Posterior cingulate gyrus (tissue), 11 donors: Measurements from ENCODE around the gene PDE4D.

Experiments used
- DNase-seq, 10 donors: peaks; one replicate each; pipeline versions ENCODE4 v3.0.0 to v3.0.0-alpha.2; 2020 to 2021; ENCODE audit warnings: mixed read lengths in 3 of 10
- intact Hi-C: fragments of 100-400 bp; cut with DNase I; formaldehyde crosslinking; loops from one replicate; pipeline ENCODE4 v1.15.1; 2023

The PDE4D gene

GRCh38 chr5:59715228-59715627 is 178.3 kb downstream of the PDE4D start:
- DNase-seq: peak in 1 of 10 donors; percentile 49
- intact Hi-C loops: no loop called here

GRCh38 chr5:59713498-59713844 is 180.1 kb downstream of the PDE4D start:
- intact Hi-C loops: no loop called here
- peak in 1 of 10 donors; percentile 53 for DNase-seq

GRCh38 chr5:59712836-59713497 is 180.6 kb downstream of the PDE4D start:
- intact Hi-C loops: no loop called here
- no peak for DNase-seq

GRCh38 chr5:59711310-59711709 is 182.2 kb downstream of the PDE4D start:
- intact Hi-C loops: no loop called here
- DNase-seq: no peak

- no peak for DNase-seq
- intact Hi-C loops: no loop called here
Measured at GRCh38 chr5:59709846-59710245, 183.7 kb downstream of the PDE4D start.

GRCh38 chr5:59709346-59709821 is 184.1 kb downstream of the PDE4D start:
- intact Hi-C loops: no loop called here
- no peak for DNase-seq

- intact Hi-C loops: no loop called here
- no peak for DNase-seq
Measured at GRCh38 chr5:59704936-59705335, 188.6 kb downstream of the PDE4D start.

GRCh38 chr5:59703789-59704188 is 189.7 kb downstream of the PDE4D start:
- intact Hi-C loops: no loop called here
- DNase-seq: no peak

GRCh38 chr5:59698207-59699178 is 195.0 kb downstream of the PDE4D start:
- DNase-seq: no peak
- intact Hi-C loops: no loop called here

GRCh38 chr5:59694411-59694810 is 199.1 kb downstream of the PDE4D start:
- DNase-seq: no peak
- intact Hi-C loops: no loop called here

- intact Hi-C loops: no loop called here
Measured at GRCh38 chr5:59693492-59694309, 199.8 kb downstream of the PDE4D start.

GRCh38 chr5:59685793-59686192 is 207.7 kb downstream of the PDE4D start:
- no peak for DNase-seq

More at GRCh38 chr5:59693492-59694309, 199.8 kb downstream of the PDE4D start:
- no peak for DNase-seq

GRCh38 chr5:59685191-59685530 is 208.4 kb downstream of the PDE4D start:
- intact Hi-C loops: no loop called here

More at GRCh38 chr5:59685793-59686192, 207.7 kb downstream of the PDE4D start:
- intact Hi-C loops: no loop called here

GRCh38 chr5:59684388-59685190 is 208.9 kb downstream of the PDE4D start:
- intact Hi-C loops: no loop called here
- no peak for DNase-seq

More at GRCh38 chr5:59685191-59685530, 208.4 kb downstream of the PDE4D start:
- DNase-seq: no peak

- intact Hi-C loops: no loop called here
- DNase-seq: no peak
Measured at GRCh38 chr5:59683311-59683710, 210.2 kb downstream of the PDE4D start.

- DNase-seq: no peak
- intact Hi-C loops: no loop called here
Measured at GRCh38 chr5:59682542-59682941, 211.0 kb downstream of the PDE4D start.

GRCh38 chr5:59678943-59679342 is 214.6 kb downstream of the PDE4D start:
- intact Hi-C loops: loop anchor here (10.0 kb wide), 2 partner anchors 126 to 494 kb away; no protein-coding TSS in a partner anchor
- DNase-seq: no peak

- intact Hi-C loops: loop anchor here (5.0 to 10.0 kb wide), 3 partner anchors 130 to 490 kb away; no protein-coding TSS in a partner anchor
- no peak for DNase-seq
Measured at GRCh38 chr5:59674763-59675162, 218.8 kb downstream of the PDE4D start.

- no peak for DNase-seq
- intact Hi-C loops: loop anchor here (1.0 to 10.0 kb wide), 4 partner anchors 131 to 489 kb away; no protein-coding TSS in a partner anchor
Measured at GRCh38 chr5:59673438-59674058, 220.0 kb downstream of the PDE4D start.
